ENCODE measurements around the gene SPHK1.
"Not testable (repeated sequence)": the region's sequence is repeated elsewhere in the genome, so short reads cannot be mapped to it uniquely, and the experiment has no call there.

SPHK1 gene

GRCh38 chr17:76359375-76359774 lies 25.0 kb upstream of the SPHK1 start:
- H2BK120ac ChIP-seq (ENCODE audit: insufficient read depth, low read length, poor library complexity): no peak overlapping the region
- H3K79me2 ChIP-seq (ENCODE audit: control insufficient read depth, insufficient read depth, low read length, poor library complexity): no peaks in the 10 kb centered on the region
- no peak overlapping the region for H2BK5ac ChIP-seq (ENCODE audit: low read depth, low read length, poor library complexity)
- no peak overlapping the region for H3K27ac ChIP-seq (ENCODE audit: low read depth, low read length)
- no peak overlapping the region for H3K23ac ChIP-seq (ENCODE audit: low read length)
- no peak overlapping the region for H3K14ac ChIP-seq (ENCODE audit: low read length)
- H3K18ac ChIP-seq (ENCODE audit: low read length): no peak overlapping the region
- H3K4me3 ChIP-seq (ENCODE audit: low read depth, low read length): no peak overlapping the region
- DNase-seq: peak in 1 of 2 donors; percentile 52
- no peak overlapping the region for H2AK5ac ChIP-seq (ENCODE audit: low read length)
- H3K9ac ChIP-seq (ENCODE audit: low read length): no peak overlapping the region
- peaks cover under 1% of the 10 kb centered on the region for H3K79me1 ChIP-seq (ENCODE audit: low read length)
- H3K36me3 ChIP-seq (ENCODE audit: control insufficient read depth in 1 of 2, insufficient read depth in 2 of 2, low read length in 2 of 2): no peaks in the 10 kb centered on the region
- H2BK12ac ChIP-seq (ENCODE audit: low read length): no peak overlapping the region
- H3K4ac ChIP-seq (ENCODE audit: low read depth, low read length): no peak overlapping the region
- no CpG with 5 or more reads among the region's 6 CpGs for WGBS (ENCODE audit: extremely low coverage, insufficient coverage, insufficient read length)
- H3K4me2 ChIP-seq (ENCODE audit: low read length): no peak overlapping the region
- H3K27me3 ChIP-seq (ENCODE audit: insufficient read depth, low read length): no peaks in the 10 kb centered on the region
- H4K12ac ChIP-seq (ENCODE audit: low read depth, low read length): no peak overlapping the region
- no peaks in the 10 kb centered on the region for H3K9me3 ChIP-seq (ENCODE audit: insufficient read depth, low read depth, low read length)
- no peak overlapping the region for H4K8ac ChIP-seq (ENCODE audit: low read depth, low read length)
- peaks cover 0 to under 1% of the 10 kb centered on the region in 2 experiments for H3K4me1 ChIP-seq (ENCODE audit: control insufficient read depth in 1 of 2, insufficient read depth in 2 of 2, low read length in 2 of 2)
- H4K91ac ChIP-seq (ENCODE audit: low read depth, low read length): no peak overlapping the region
- no peak overlapping the region for H2AFZ ChIP-seq (ENCODE audit: insufficient read depth, low read length, poor library complexity)

- not testable (repeated sequence) for H3K4me3 ChIP-seq (ENCODE audit: low read depth, low read length); H2AFZ ChIP-seq (ENCODE audit: insufficient read depth, low read length, poor library complexity); H3K4me1 ChIP-seq (ENCODE audit: control insufficient read depth in 1 of 2, insufficient read depth in 2 of 2, low read length in 2 of 2); H3K9me3 ChIP-seq (ENCODE audit: insufficient read depth, low read depth, low read length); H3K27me3 ChIP-seq (ENCODE audit: insufficient read depth, low read length); H4K8ac ChIP-seq (ENCODE audit: low read depth, low read length); H3K14ac ChIP-seq (ENCODE audit: low read length); H3K23ac ChIP-seq (ENCODE audit: low read length); H3K27ac ChIP-seq (ENCODE audit: low read depth, low read length); H3K18ac ChIP-seq (ENCODE audit: low read length); H2BK5ac ChIP-seq (ENCODE audit: low read depth, low read length, poor library complexity); H3K4me2 ChIP-seq (ENCODE audit: low read length); H3K4ac ChIP-seq (ENCODE audit: low read depth, low read length); H3K79me2 ChIP-seq (ENCODE audit: control insufficient read depth, insufficient read depth, low read length, poor library complexity); H3K9ac ChIP-seq (ENCODE audit: low read length); H3K79me1 ChIP-seq (ENCODE audit: low read length); H2BK120ac ChIP-seq (ENCODE audit: insufficient read depth, low read length, poor library complexity); H2AK5ac ChIP-seq (ENCODE audit: low read length); H2BK12ac ChIP-seq (ENCODE audit: low read length); H4K91ac ChIP-seq (ENCODE audit: low read depth, low read length); H4K12ac ChIP-seq (ENCODE audit: low read depth, low read length); H3K36me3 ChIP-seq (ENCODE audit: control insufficient read depth in 1 of 2, insufficient read depth in 2 of 2, low read length in 2 of 2)
- peak; percentile 65 to 73 for DNase-seq
- no CpG with 5 or more reads among the region's 6 CpGs for whole genome bisulfite sequencing (ENCODE audit: extremely low coverage, insufficient coverage, insufficient read length)
Measured at GRCh38 chr17:76359776-76360175, 24.6 kb upstream of the SPHK1 start.

DNA sequence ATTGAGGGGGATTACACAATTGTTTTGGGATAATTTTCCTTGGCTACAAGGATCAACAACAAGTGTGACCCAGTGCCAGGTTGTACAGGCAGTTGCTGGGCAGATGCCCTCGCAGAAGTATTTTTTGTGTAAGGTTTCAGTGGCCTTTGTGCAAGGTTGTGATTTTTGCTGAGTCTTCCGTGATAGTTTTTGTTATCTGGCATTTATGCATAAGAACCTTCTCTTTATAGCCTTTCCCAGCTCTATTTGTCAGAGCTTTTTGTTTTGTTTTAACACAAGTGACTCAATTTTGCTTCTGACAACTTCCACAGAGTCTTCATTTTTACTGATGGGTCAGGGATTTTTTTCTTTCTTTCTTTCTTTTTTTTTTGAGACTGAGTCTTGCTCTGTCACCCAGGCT lies 23.9 kb upstream of the SPHK1 start:
- Histone ChIP-seq H3K4me1 (ENCODE audit: control insufficient read depth in 1 of 2, insufficient read depth in 2 of 2, low read length in 2 of 2) (no peaks in the 10 kb centered on the region), H3K23ac (ENCODE audit: low read length) (no peak overlapping the region), H3K14ac (ENCODE audit: low read length) (no peak overlapping the region), H3K9me3 (ENCODE audit: insufficient read depth, low read depth, low read length) (no peaks in the 10 kb centered on the region), H4K91ac (ENCODE audit: low read depth, low read length) (no peak overlapping the region), H3K9ac (ENCODE audit: low read length) (no peak overlapping the region), H2BK12ac (ENCODE audit: low read length) (no peak overlapping the region), H3K4me3 (ENCODE audit: low read depth, low read length) (no peak overlapping the region), H4K12ac (ENCODE audit: low read depth, low read length) (no peak overlapping the region), H3K4ac (ENCODE audit: low read depth, low read length) (no peak overlapping the region), H3K27ac (ENCODE audit: low read depth, low read length) (no peak overlapping the region), H2AFZ (ENCODE audit: insufficient read depth, low read length, poor library complexity) (no peak overlapping the region), H2BK5ac (ENCODE audit: low read depth, low read length, poor library complexity) (no peak overlapping the region), H3K4me2 (ENCODE audit: low read length) (no peak overlapping the region), H2BK120ac (ENCODE audit: insufficient read depth, low read length, poor library complexity) (no peak overlapping the region), H3K79me1 (ENCODE audit: low read length) (no peaks in the 10 kb centered on the region), H2AK5ac (ENCODE audit: low read length) (no peak overlapping the region), H4K8ac (ENCODE audit: low read depth, low read length) (no peak overlapping the region), H3K18ac (ENCODE audit: low read length) (no peak overlapping the region), H3K36me3 (ENCODE audit: control insufficient read depth in 1 of 2, insufficient read depth in 2 of 2, low read length in 2 of 2) (no peaks in the 10 kb centered on the region), H3K79me2 (ENCODE audit: control insufficient read depth, insufficient read depth, low read length, poor library complexity) (no peaks in the 10 kb centered on the region), H3K27me3 (ENCODE audit: insufficient read depth, low read length) (no peaks in the 10 kb centered on the region)
- WGBS (ENCODE audit: extremely low coverage, insufficient coverage, insufficient read length): no CpG with 5 or more reads among the region's 2 CpGs
- no peak for DNase-seq

DNA sequence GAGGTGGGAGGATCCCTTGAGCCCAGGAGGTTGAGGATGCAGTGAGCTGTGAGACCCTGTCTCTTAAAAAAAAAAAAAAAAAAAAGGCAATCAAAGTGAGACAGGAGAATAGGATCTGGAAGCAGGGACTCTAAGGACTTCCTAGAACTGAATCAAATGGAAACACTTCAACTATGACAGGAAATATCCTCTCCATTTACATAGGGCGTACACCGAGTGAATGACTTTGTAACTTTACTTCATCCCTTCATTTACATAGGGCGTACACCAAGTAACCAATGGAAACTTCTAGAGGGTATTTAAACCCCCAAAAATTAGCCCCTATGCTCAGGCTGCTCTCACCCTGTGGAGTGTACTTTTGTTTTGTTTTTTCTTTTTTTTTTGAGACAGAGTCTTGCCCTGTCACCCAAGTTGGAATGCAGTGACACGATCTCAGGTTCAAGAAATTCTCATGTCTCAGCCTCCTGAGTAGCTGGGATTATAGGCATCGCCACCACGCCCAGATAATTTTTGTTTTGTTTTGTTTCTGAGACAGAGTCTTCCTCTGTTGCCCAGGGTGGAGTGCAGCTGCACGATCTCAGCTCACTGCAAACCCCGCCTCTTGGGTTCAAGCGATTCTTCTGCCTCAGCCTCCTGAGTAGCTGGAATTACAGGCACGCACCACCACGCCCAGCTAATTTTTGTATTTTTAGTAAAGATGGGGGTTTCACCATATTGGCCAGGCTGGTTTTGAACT lies 21.1 kb upstream of the SPHK1 start:
- no peaks in the 10 kb centered on the region for H3K36me3 ChIP-seq (ENCODE audit: control insufficient read depth in 1 of 2, insufficient read depth in 2 of 2, low read length in 2 of 2)
- no peaks in the 10 kb centered on the region for H3K27me3 ChIP-seq (ENCODE audit: insufficient read depth, low read length)
- H3K79me2 ChIP-seq (ENCODE audit: control insufficient read depth, insufficient read depth, low read length, poor library complexity): no peaks in the 10 kb centered on the region
- H2BK5ac ChIP-seq (ENCODE audit: low read depth, low read length, poor library complexity): no peak overlapping the region
- WGBS (ENCODE audit: extremely low coverage, insufficient coverage, insufficient read length): no CpG with 5 or more reads among the region's 11 CpGs
- H3K14ac ChIP-seq (ENCODE audit: low read length): no peak overlapping the region
- DNase-seq: peak; percentile 91 to 97
- H4K12ac ChIP-seq (ENCODE audit: low read depth, low read length): no peak overlapping the region
- H4K91ac ChIP-seq (ENCODE audit: low read depth, low read length): no peak overlapping the region
- H3K4me1 ChIP-seq (ENCODE audit: control insufficient read depth in 1 of 2, insufficient read depth in 2 of 2, low read length in 2 of 2): no peaks in the 10 kb centered on the region
- H3K79me1 ChIP-seq (ENCODE audit: low read length): no peaks in the 10 kb centered on the region
- H2AK5ac ChIP-seq (ENCODE audit: low read length): no peak overlapping the region
- no peak overlapping the region for H2BK120ac ChIP-seq (ENCODE audit: insufficient read depth, low read length, poor library complexity)
- H2BK12ac ChIP-seq (ENCODE audit: low read length): no peak overlapping the region
- no peak overlapping the region for H2AFZ ChIP-seq (ENCODE audit: insufficient read depth, low read length, poor library complexity)
- H3K23ac ChIP-seq (ENCODE audit: low read length): no peak overlapping the region
- H3K9ac ChIP-seq (ENCODE audit: low read length): no peak overlapping the region
- H3K4me2 ChIP-seq (ENCODE audit: low read length): no peak overlapping the region
- no peak overlapping the region for H3K18ac ChIP-seq (ENCODE audit: low read length)
- peaks cover 2% of the 10 kb centered on the region for H3K9me3 ChIP-seq (ENCODE audit: insufficient read depth, low read depth, low read length)
- H3K27ac ChIP-seq (ENCODE audit: low read depth, low read length): no peak overlapping the region
- no peak overlapping the region for H3K4me3 ChIP-seq (ENCODE audit: low read depth, low read length)
- no peak overlapping the region for H3K4ac ChIP-seq (ENCODE audit: low read depth, low read length)
- no peak overlapping the region for H4K8ac ChIP-seq (ENCODE audit: low read depth, low read length)

Data from trophoblast cell (in vitro differentiated cells and primary cell).